ENCODE measurements around the gene GPR68.
"Not testable (repeated sequence)": the region's sequence is repeated elsewhere in the genome, so short reads cannot be mapped to it uniquely, and the experiment has no call there.

Gene GPR68

DNA sequence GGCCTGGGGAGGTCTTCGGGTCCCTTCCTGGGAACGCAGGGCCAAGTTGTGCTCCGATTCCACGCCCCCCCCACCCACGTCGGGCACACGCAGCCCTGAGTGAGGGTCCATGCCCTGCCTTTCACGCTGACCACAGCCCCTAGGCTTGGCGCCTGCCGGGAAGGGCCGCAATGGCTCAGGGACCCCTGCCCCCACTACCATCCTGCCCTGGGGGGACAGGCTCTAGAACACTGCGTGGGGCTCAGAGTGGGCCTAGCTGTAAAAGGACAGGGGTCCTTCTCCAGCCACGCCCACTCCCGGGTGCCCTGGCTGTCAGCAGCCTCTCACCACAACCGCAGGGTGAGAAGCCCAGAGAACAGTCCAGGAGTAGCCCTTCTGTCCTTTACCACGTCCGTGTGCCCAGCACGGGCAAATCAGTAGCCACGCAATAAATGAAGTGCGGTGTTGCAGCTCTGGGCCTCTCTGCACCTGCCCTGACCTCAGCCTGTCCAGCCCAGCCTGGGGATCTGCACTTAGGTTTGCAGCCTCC lies 9.4 kb upstream of the GPR68 start:
- Histone ChIP-seq H3K4me3 (ENCODE audit: extremely low read depth, insufficient read depth, low read length, poor library complexity, severe bottlenecking) (peak overlapping the region; percentile 45), H3K27ac (ENCODE audit: low read depth, low read length, severe bottlenecking) (no peak overlapping the region), H3K36me3 (ENCODE audit: control insufficient read depth, insufficient read depth, low read length) (no peaks in the 10 kb centered on the region), H3K4me1 (ENCODE audit: control insufficient read depth, insufficient read depth, low read length, poor library complexity, severe bottlenecking) (peaks cover 12% of the 10 kb centered on the region), H3K9me3 (ENCODE audit: control insufficient read depth, low read length) (no peaks in the 10 kb centered on the region)
- WGBS, 2 experiments (ENCODE audit: insufficient coverage in 2 of 2): 28 to 33% methylated on average over 14 to 16 of the region's 20 CpGs

DNA sequence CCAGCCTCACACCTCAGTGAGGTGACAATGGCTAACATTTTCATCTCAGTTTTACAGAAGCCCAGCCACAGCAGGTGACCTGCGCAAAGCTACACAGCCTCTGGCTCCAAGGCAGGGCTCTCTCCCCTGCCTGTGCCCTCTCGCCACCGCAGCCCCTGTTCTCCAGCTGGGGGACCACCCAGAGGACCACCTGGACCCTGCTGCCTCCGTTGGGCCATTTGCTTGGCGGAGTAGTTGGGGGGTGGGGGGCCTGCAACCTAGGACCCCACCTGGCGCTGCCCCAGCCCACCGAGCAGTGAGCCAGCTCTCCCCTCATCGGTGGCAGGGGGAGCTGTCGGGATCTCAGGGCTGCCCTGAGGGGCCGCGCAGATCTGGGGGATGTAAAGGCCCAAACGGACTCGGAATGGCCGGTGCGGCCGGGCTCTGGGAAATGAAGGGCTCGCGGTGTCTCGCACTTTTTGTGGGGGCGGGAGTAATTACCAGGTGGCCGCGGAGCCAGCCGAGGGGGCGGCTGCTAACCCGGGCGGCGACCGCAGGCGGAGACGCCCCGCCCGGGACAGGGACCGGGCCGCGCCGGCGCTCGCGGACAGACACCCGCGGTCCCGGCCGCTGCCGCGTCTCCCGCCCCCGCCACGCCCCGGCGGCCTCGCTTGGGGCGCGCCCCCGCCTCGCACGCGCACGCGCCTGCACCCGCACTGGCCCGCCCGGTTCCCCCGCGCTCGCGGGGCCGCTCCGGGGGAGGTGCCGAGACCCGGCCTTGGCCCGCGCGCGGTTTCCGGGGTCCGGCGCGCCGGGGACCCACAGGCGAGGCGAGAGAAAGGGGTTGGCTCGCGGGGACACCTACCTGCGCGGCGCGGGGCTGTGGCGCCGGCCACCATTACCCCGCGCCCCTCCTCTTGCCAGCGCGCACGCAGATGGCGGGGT lies 8.6 kb upstream of the GPR68 start:
- H3K36me3 ChIP-seq (ENCODE audit: control insufficient read depth, insufficient read depth, low read length): no peaks in the 10 kb centered on the region
- no peak overlapping the region for H3K27ac ChIP-seq (ENCODE audit: low read depth, low read length, severe bottlenecking)

DNA sequence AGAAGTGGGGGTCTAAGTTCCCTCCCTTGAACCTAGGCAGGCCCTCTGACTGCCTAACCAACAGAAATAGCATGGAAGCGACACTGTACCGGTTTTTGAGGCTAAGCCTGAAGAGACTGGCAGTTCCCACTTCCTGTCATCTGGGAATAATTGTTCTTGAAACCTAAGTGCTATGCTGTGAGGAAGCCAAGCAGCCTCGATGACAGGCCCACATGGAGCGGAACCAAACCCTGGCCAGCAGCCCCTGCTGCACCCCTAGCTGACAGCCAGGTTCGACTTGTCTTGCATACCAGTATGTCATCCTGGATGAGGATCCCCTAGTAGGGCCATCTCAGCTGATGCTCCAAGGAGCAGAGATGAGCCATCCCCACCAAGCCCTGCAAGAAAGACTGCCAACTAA lies 6.4 kb upstream of the GPR68 start:
- Histone ChIP-seq H3K4me1 (ENCODE audit: control insufficient read depth, insufficient read depth, low read length, poor library complexity, severe bottlenecking) (peaks cover 3% of the 10 kb centered on the region), H3K4me3 (ENCODE audit: extremely low read depth, insufficient read depth, low read length, poor library complexity, severe bottlenecking) (no peak overlapping the region), H3K36me3 (ENCODE audit: control insufficient read depth, insufficient read depth, low read length) (no peaks in the 10 kb centered on the region), H3K27ac (ENCODE audit: low read depth, low read length, severe bottlenecking) (no peak overlapping the region), H3K9me3 (ENCODE audit: control insufficient read depth, low read length) (no peaks in the 10 kb centered on the region)
- 81 to 94% methylated on average over 5 of the region's 5 CpGs for WGBS, 2 experiments (ENCODE audit: insufficient coverage in 2 of 2)

More for the DNA sequence above, 8.6 kb upstream of the GPR68 start:
- peaks cover 10% of the 10 kb centered on the region for H3K4me1 ChIP-seq (ENCODE audit: control insufficient read depth, insufficient read depth, low read length, poor library complexity, severe bottlenecking)
- H3K9me3 ChIP-seq (ENCODE audit: control insufficient read depth, low read length): no peaks in the 10 kb centered on the region
- WGBS, 2 experiments (ENCODE audit: insufficient coverage in 2 of 2): 1 to 3% methylated on average over 37 to 66 of the region's 95 CpGs
- H3K4me3 ChIP-seq (ENCODE audit: extremely low read depth, insufficient read depth, low read length, poor library complexity, severe bottlenecking): peak overlapping the region; percentile 45

DNA sequence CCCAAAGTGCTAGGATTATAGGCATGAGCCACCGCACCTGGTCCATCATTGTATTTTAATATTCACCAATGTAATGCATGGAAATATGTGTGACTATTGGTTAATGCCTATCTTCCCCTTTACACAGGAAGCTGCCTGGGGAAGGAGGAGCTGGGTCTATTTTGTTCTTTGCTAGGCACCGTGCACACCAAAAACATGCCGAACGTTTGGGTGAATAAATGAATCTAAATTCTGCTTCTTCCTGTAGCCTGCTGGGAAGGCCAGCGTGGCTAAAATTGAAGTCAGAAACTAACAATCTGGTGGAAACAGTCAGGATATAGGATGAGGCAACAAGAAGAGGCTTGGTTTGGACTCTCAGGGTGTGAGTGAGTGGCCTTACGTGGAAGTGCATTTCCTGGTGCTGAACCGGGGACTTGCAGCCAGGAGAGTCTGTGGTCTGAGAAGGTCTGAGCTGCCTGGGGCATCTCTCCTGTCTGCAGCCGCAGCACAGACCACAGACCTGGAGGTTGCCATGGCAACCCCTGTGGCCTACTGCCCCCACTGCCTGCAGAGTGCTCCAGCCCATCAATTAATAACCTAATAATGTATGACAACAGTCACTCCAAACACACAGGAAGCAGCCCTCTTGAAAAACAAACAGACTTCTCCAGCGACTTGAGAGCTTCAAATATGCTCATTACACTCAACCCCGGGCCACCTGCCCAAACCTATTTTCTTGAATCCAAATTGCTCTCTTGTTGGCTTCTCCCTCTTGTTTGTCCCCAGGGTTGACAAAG lies 5.5 kb upstream of the GPR68 start:
- Histone ChIP-seq H3K27ac (ENCODE audit: low read depth, low read length, severe bottlenecking) (peak overlapping the region; percentile 32), H3K4me3 (ENCODE audit: extremely low read depth, insufficient read depth, low read length, poor library complexity, severe bottlenecking) (no peak overlapping the region), H3K36me3 (ENCODE audit: control insufficient read depth, insufficient read depth, low read length) (no peaks in the 10 kb centered on the region), H3K9me3 (ENCODE audit: control insufficient read depth, low read length) (no peaks in the 10 kb centered on the region), H3K4me1 (ENCODE audit: control insufficient read depth, insufficient read depth, low read length, poor library complexity, severe bottlenecking) (peaks cover 3% of the 10 kb centered on the region)
- WGBS, 2 experiments (ENCODE audit: insufficient coverage in 2 of 2): 56 to 71% methylated on average over 4 to 9 of the region's 10 CpGs

DNA sequence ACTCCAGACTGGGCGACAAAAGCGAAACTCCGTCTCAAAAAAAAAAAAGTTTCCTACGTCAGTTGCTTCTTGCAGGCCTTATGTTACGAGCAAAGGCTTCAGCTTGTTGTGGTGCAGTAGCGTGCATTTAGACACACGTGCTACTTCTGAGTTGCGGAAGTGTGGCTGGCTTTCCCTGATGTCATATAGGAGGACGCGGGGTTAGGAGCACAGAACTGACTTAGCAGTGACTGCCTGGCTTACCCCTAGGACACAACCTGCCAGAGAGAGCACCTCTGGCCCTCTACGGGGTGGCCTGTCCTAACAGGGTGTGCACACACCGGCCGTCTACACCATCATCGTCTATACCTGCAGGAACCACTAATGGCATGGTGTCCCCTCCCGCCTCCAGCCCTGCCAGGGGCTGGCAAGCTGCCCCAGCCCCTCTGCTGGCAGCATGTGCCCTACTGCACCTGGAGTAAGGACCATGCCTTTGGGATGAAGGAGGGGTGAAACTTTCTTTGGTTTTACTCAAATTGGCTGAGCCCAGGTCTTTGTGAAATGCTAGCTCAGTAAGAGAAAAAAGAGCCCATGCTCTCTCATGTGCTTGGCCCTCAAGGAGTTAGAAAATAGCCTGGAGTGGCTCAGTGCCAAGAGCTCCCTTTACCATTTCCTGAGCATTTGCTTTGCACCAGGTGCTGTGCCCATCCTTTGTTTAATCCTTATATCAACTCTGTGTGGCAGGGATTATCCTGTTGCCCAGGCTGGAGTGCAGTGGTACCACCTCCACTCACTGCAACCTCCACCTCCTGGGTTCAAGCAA lies 1.7 kb upstream of the GPR68 start:
- H3K4me1 ChIP-seq (ENCODE audit: control insufficient read depth, insufficient read depth, low read length, poor library complexity, severe bottlenecking): peaks cover 14% of the 10 kb centered on the region
- H3K36me3 ChIP-seq (ENCODE audit: control insufficient read depth, insufficient read depth, low read length): no peaks in the 10 kb centered on the region
- no peaks in the 10 kb centered on the region for H3K9me3 ChIP-seq (ENCODE audit: control insufficient read depth, low read length)
- no peak overlapping the region for H3K4me3 ChIP-seq (ENCODE audit: extremely low read depth, insufficient read depth, low read length, poor library complexity, severe bottlenecking)
- 94 to 96% methylated on average over 15 of the region's 15 CpGs for WGBS, 2 experiments (ENCODE audit: insufficient coverage in 2 of 2)
- H3K27ac ChIP-seq (ENCODE audit: low read depth, low read length, severe bottlenecking): no peak overlapping the region

DNA sequence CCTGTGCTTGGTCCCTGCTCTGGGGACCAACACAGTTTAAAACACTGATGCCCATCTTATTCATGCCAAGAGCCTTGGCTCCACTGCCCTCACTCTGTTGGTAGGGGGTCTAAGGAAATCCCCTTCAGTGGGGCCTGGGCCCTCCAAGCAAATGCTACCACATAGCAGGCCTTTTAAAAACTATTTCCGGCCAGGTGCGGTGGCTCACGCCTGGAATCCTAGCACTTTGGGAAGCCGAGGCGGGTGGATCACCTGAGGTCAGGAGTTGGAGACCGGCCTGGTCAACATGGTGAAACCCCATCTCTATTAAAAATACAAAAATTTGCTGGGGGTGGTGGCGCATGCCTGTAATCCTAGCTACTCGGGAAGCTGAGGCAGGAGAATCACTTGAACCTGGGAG lies 1.1 kb upstream of the GPR68 start:
- H3K27ac ChIP-seq (ENCODE audit: low read depth, low read length, severe bottlenecking); H3K36me3 ChIP-seq (ENCODE audit: control insufficient read depth, insufficient read depth, low read length); H3K4me3 ChIP-seq (ENCODE audit: extremely low read depth, insufficient read depth, low read length, poor library complexity, severe bottlenecking); H3K9me3 ChIP-seq (ENCODE audit: control insufficient read depth, low read length): not testable (repeated sequence)
- H3K4me1 ChIP-seq (ENCODE audit: control insufficient read depth, insufficient read depth, low read length, poor library complexity, severe bottlenecking): peaks cover 14% of the 10 kb centered on the region
- 91 to 96% methylated on average over 5 to 7 of the region's 8 CpGs for WGBS, 2 experiments (ENCODE audit: insufficient coverage in 2 of 2)

DNA sequence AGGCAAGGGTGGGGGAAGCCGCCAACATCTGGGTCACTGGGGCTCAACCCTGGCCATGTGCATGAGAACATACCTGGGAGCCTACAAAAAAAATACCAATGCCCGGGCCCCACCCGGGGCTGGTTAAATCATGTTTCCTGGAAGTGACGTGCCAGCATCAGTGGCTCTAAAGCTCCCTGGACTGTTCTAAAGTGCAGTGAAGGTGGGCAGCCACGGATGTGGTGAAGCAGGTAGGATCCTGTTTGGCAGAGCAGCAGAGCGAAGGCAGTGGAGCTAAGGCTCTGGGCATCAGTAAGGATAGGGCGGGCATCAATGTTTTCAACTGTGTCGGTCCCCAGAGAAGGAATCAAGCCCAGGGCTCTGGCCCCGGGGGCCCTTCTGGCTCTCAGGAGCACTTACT lies 525 bp upstream of the GPR68 start:
- Histone ChIP-seq H3K4me3 (ENCODE audit: extremely low read depth, insufficient read depth, low read length, poor library complexity, severe bottlenecking) (no peak overlapping the region), H3K4me1 (ENCODE audit: control insufficient read depth, insufficient read depth, low read length, poor library complexity, severe bottlenecking) (peaks cover 14% of the 10 kb centered on the region), H3K9me3 (ENCODE audit: control insufficient read depth, low read length) (peaks cover 7% of the 10 kb centered on the region), H3K36me3 (ENCODE audit: control insufficient read depth, insufficient read depth, low read length) (no peaks in the 10 kb centered on the region), H3K27ac (ENCODE audit: low read depth, low read length, severe bottlenecking) (no peak overlapping the region)
- 89 to 99% methylated on average over 8 to 9 of the region's 9 CpGs for WGBS, 2 experiments (ENCODE audit: insufficient coverage in 2 of 2)

DNA sequence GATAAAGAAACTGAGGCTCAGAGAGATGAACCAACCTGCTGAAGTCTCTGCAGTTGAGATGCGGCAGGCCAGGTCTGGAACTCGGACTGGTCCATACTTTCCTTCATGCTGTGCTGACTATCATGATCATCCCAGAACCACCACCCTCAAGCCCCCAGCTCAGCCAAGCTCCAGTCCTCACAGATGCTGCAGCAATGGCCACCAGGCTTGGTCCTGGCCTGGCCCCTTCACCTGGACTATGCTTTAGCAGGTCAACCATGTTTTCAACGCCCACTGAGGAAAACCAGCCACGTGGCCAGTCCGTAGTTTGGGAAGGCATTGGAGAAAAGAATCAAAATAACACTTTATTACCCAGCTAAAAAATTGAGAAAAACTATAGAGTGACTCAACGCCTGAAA lies 1.4 kb downstream of the GPR68 start:
- H3K4me3 ChIP-seq (ENCODE audit: extremely low read depth, insufficient read depth, low read length, poor library complexity, severe bottlenecking): no peak overlapping the region
- H3K9me3 ChIP-seq (ENCODE audit: control insufficient read depth, low read length): peaks cover 7% of the 10 kb centered on the region
- WGBS, 2 experiments (ENCODE audit: insufficient coverage in 2 of 2): 95 to 100% methylated on average over 2 to 3 of the region's 6 CpGs
- H3K36me3 ChIP-seq (ENCODE audit: control insufficient read depth, insufficient read depth, low read length): no peaks in the 10 kb centered on the region
- peaks cover 11% of the 10 kb centered on the region for H3K4me1 ChIP-seq (ENCODE audit: control insufficient read depth, insufficient read depth, low read length, poor library complexity, severe bottlenecking)
- H3K27ac ChIP-seq (ENCODE audit: low read depth, low read length, severe bottlenecking): no peak overlapping the region

DNA sequence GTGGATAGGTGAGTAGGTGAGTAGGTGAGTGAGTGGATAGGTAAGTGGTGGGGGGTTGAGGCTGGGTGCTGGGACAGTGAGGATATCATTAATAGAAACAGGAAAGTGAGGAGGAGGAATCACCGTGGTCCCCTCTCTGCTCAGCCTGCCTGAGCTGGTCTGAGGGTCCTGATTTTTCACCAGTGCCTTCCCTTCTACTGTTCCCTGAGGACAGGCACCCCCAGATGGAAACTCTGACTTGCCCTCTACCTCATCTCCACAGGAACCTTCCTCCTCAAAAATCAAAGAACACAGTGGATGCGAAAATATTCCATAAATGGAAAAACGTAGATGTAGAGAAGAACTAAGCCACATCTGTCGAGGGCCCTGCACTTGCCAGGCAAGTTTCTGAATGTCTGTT lies 1.9 kb downstream of the GPR68 start:
- Histone ChIP-seq H3K36me3 (ENCODE audit: control insufficient read depth, insufficient read depth, low read length) (no peaks in the 10 kb centered on the region), H3K4me1 (ENCODE audit: control insufficient read depth, insufficient read depth, low read length, poor library complexity, severe bottlenecking) (peaks cover 11% of the 10 kb centered on the region), H3K9me3 (ENCODE audit: control insufficient read depth, low read length) (peaks cover 7% of the 10 kb centered on the region), H3K4me3 (ENCODE audit: extremely low read depth, insufficient read depth, low read length, poor library complexity, severe bottlenecking) (no peak overlapping the region), H3K27ac (ENCODE audit: low read depth, low read length, severe bottlenecking) (no peak overlapping the region)
- WGBS, 2 experiments (ENCODE audit: insufficient coverage in 2 of 2): 78 to 100% methylated on average over 1 to 2 of the region's 4 CpGs

DNA sequence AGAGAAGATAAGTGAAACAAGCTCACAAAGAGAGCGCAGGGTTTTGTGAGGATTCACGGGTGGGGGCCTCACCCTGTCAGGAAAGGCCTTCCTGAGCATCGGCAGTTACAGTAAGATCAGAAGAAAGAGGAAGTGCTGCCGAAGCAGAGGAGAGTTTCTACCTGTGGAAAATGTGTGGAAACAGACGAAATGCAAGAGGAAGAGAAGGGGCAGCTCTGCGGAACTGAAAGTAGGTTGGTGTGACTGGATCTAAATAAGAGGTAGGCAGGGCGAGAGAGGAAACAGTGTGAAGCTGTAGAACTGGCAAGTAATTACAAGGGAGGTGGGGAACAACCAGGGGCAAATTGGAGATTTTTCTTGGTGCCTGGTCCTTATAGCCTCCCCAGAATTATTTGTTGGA lies 2.6 kb downstream of the GPR68 start:
- no peak overlapping the region for H3K27ac ChIP-seq (ENCODE audit: low read depth, low read length, severe bottlenecking)
- 88 to 94% methylated on average over 7 of the region's 7 CpGs for WGBS, 2 experiments (ENCODE audit: insufficient coverage in 2 of 2)

More for the DNA sequence above, 2.6 kb downstream of the GPR68 start:
- H3K4me3 ChIP-seq (ENCODE audit: extremely low read depth, insufficient read depth, low read length, poor library complexity, severe bottlenecking): no peak overlapping the region
- peaks cover 11% of the 10 kb centered on the region for H3K4me1 ChIP-seq (ENCODE audit: control insufficient read depth, insufficient read depth, low read length, poor library complexity, severe bottlenecking)
- no peaks in the 10 kb centered on the region for H3K36me3 ChIP-seq (ENCODE audit: control insufficient read depth, insufficient read depth, low read length)
- H3K9me3 ChIP-seq (ENCODE audit: control insufficient read depth, low read length): peaks cover 7% of the 10 kb centered on the region

Measured in mesodermal cell (in vitro differentiated cells).